Ectodermal cell (in vitro differentiated cells): Measurements from ENCODE around the gene CLEC3B.
"Not testable (repeated sequence)": the region's sequence is repeated elsewhere in the genome, so short reads cannot be mapped to it uniquely, and the experiment has no call there.

Experiments
- H3K27ac ChIP-seq: 2 replicates; pipeline ENCODE4 v1.7.0; 2013; ENCODE audit warnings: mild to moderate bottlenecking, low read depth, low read length; ENCODE audit not compliant: insufficient read depth, poor library complexity, severe bottlenecking
- H3K27me3 ChIP-seq: 2 replicates; pipeline ENCODE4 v1.7.0; 2013; ENCODE audit warnings: mild to moderate bottlenecking, low read length; ENCODE audit not compliant: insufficient read depth, control insufficient read depth, poor library complexity, severe bottlenecking
- H3K36me3 ChIP-seq: one replicate; pipeline ENCODE4 v1.7.0; 2013; ENCODE audit warnings: low read length; ENCODE audit not compliant: control insufficient read depth, insufficient read depth
- H3K4me1 ChIP-seq: one replicate; pipeline ENCODE4 v1.7.0; 2013; ENCODE audit warnings: low read length; ENCODE audit not compliant: control insufficient read depth, insufficient read depth
- H3K4me3 ChIP-seq: 2 replicates; pipeline ENCODE4 v1.7.0; 2013; ENCODE audit warnings: low read depth, low read length, control low read depth; ENCODE audit not compliant: insufficient read depth
- H3K9me3 ChIP-seq: 2 replicates; pipeline ENCODE4 v1.7.0; 2013; ENCODE audit warnings: mild to moderate bottlenecking, low read length, moderate library complexity; ENCODE audit not compliant: control insufficient read depth
- WGBS, 2 experiments: methylation state at CpG; one replicate each; pipeline ENCODE4 v1.1.7; 2013; ENCODE audit warnings: missing lambda C conversion rate in 2 of 2; 5-methylcytosine and 5-hydroxymethylcytosine counted together

Gene CLEC3B

DNA sequence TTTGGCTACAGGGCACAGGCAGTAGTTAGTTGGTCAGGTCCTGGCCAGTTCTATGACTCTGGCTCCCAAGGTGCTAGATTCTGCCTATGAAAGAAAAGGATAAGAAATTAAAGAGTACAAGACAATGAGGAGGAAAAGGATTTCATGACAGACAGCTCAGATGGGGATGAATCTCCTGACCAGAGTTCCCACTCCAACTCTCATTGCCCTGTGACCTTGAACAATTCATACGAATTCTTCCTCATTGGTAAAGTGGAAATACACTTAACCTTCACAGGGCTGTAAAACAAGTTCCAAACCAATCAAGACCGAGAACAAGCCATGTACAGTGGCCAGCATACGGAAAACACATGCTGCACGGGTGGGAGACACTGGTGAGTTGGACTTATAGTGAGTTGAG lies 23.7 kb downstream of the CLEC3B start:
- no peaks in the 10 kb centered on the region for H3K27me3 ChIP-seq
- H3K27ac ChIP-seq, result no peak overlapping the region
- H3K4me1 ChIP-seq, result no peaks in the 10 kb centered on the region
- H3K4me3 ChIP-seq, result no peak overlapping the region
- no peaks in the 10 kb centered on the region for H3K9me3 ChIP-seq
- 94% methylated on average over 4 of the region's 4 CpGs for WGBS, 2 experiments
- H3K36me3 ChIP-seq, result no peaks in the 10 kb centered on the region

DNA sequence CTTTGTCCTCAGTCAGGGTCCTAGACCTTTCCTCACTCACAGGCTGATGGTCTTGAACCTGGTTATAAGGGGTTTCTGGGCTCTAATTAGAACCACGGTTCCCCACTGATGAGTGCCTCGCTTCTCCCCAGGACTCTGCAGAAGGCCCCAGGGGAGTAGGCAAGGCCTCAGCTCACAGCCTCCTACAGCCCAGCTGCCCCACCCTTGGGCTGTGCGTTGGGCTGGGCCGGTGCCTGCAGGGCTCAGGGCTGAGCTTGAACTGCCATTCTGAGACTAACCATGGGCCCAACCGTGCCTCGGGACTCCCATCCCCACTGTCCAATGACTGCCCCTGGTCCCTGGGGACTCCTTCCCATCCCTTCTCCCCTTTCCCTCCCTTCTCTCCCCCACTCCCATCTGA lies 25.6 kb downstream of the CLEC3B start:
- H3K4me3 ChIP-seq, result no peak overlapping the region
- WGBS, 2 experiments, result 89 to 92% methylated on average over 6 of the region's 6 CpGs
- no peaks in the 10 kb centered on the region for H3K27me3 ChIP-seq
- H3K4me1 ChIP-seq, result no peaks in the 10 kb centered on the region
- no peaks in the 10 kb centered on the region for H3K36me3 ChIP-seq
- H3K27ac ChIP-seq, result no peak overlapping the region
- H3K9me3 ChIP-seq, result no peaks in the 10 kb centered on the region

DNA sequence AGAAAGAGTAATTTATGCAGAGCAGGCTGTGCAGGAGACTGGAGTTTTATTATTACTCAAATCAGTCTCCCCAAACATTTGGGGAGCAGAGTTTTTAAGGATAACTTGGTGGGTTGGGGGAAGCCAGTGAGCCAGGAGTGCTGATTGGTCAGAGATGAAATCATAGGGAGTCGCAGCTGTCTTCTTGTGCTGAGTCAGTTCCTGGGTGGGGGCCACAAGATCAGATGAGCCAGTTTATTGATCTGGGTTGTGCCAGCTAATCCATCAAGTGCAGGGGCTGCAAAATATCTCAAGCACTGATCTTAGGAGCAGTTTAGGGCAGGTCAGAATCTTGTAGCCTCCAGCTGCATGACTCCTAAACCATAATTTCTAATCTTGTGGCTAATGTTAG lies 27.7 kb downstream of the CLEC3B start:
- H3K27ac ChIP-seq, H3K4me1 ChIP-seq, H3K36me3 ChIP-seq, H3K4me3 ChIP-seq, H3K27me3 ChIP-seq, H3K9me3 ChIP-seq: not testable (repeated sequence)
- 94 to 95% methylated on average over 1 of the region's 1 CpG for WGBS, 2 experiments

- Histone ChIP-seq H3K27me3 (peaks cover 3% of the 10 kb centered on the region), H3K4me3 (no peak overlapping the region), H3K9me3 (no peaks in the 10 kb centered on the region), H3K36me3 (no peaks in the 10 kb centered on the region), H3K4me1 (no peaks in the 10 kb centered on the region), H3K27ac (no peak overlapping the region)
- 87 to 97% methylated on average over 3 of the region's 3 CpGs for WGBS, 2 experiments
Measured at GRCh38 chr3:45054196-45054857, 28.2 kb downstream of the CLEC3B start.

DNA sequence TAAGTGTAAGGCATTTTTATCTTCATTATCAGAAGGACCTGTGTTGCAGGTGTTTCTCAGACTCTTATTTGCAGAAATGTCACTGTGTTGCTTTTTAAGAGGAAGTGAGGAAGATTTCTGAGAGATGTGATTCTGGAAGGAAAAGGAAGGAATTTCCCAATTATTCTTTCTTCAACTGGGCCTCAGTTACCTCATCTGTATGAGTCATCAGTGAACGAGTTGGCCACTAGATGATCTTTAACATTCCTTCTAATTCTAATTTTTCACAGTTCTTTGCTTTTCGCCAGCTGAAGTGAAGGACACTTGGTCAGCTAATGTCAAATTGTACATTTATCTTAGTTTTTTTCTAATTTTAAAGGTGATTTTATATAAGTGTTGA lies 28.9 kb downstream of the CLEC3B start:
- WGBS, 2 experiments, result 49 to 80% methylated on average over 2 of the region's 2 CpGs
- no peak overlapping the region for H3K27ac ChIP-seq
- H3K27me3 ChIP-seq, result peaks cover 3% of the 10 kb centered on the region
- peaks cover 2% of the 10 kb centered on the region for H3K4me1 ChIP-seq
- H3K36me3 ChIP-seq, result no peaks in the 10 kb centered on the region
- no peak overlapping the region for H3K4me3 ChIP-seq
- H3K9me3 ChIP-seq, result no peaks in the 10 kb centered on the region

- H3K36me3 ChIP-seq, result no peaks in the 10 kb centered on the region
- no peaks in the 10 kb centered on the region for H3K9me3 ChIP-seq
- no peak overlapping the region for H3K4me3 ChIP-seq
- H3K4me1 ChIP-seq, result peaks cover 7% of the 10 kb centered on the region
- H3K27me3 ChIP-seq, result peaks cover 3% of the 10 kb centered on the region
- WGBS, 2 experiments, result 58 to 71% methylated on average over 4 to 7 of the region's 7 CpGs
- H3K27ac ChIP-seq, result no peak overlapping the region
Measured at GRCh38 chr3:45055411-45056143, 29.5 kb downstream of the CLEC3B start.

DNA sequence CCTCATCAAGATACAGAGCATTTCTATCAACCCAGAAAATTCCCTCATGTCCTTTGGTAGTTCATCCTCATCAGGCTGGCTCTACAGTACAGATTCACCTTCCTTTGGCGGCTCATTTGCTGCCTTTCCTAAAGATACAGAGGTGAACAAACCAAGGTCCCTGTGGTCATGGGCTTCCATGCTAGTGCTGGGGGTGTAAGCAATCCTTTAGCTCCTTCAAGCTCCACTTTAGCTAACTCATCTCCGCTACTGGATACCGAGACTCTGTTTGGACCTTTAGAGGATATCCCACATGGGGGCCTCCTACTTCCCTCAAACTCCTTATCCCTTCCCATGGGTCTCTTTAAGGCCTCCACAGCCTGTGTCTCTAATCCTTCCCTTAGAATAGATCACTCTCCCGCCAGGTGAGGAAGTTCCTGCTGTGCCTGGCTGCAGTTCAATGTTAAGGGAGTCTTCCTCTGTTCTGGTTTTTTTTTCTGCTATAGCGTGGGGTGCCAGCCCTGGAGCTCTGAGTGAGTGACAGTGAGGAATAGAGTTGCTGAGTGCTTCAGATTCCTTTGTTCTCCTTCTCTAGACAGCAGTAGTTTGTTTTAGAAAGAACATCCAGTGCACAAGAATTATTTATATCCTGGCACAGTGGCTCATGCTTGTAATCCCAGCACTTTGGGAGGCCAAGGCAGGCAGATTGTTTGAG lies 30.7 kb downstream of the CLEC3B start:
- WGBS, 2 experiments, result 42 to 48% methylated on average over 5 of the region's 5 CpGs
- peaks cover 3% of the 10 kb centered on the region for H3K27me3 ChIP-seq
- no peak overlapping the region for H3K4me3 ChIP-seq
- H3K9me3 ChIP-seq, result no peaks in the 10 kb centered on the region
- H3K27ac ChIP-seq, result no peak overlapping the region
- H3K4me1 ChIP-seq, result peaks cover 11% of the 10 kb centered on the region
- H3K36me3 ChIP-seq, result no peaks in the 10 kb centered on the region

DNA sequence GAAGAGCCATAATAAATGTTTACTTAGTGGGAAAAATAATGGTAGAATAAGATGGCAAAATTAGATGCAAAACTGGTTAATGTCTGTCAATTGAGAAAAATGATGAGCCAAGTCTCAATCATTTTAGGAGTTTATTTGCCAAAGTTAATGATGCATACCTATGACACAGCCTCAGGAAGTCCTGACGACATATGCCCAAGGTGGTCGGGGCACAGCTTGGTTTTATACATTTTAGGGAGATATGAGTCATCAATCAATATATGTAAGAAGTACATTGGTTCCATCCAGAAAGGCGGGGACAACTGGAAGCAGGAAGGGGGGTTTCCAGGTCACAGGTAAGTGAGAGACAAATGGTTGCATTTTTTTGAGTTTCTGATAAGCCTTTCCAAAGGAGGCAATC lies 31.5 kb downstream of the CLEC3B start:
- 85 to 88% methylated on average over 3 of the region's 3 CpGs for WGBS, 2 experiments
- Histone ChIP-seq H3K4me3 (no peak overlapping the region), H3K27me3 (peaks cover 3% of the 10 kb centered on the region), H3K4me1 (peaks cover 11% of the 10 kb centered on the region), H3K9me3 (no peaks in the 10 kb centered on the region), H3K36me3 (no peaks in the 10 kb centered on the region), H3K27ac (no peak overlapping the region)

DNA sequence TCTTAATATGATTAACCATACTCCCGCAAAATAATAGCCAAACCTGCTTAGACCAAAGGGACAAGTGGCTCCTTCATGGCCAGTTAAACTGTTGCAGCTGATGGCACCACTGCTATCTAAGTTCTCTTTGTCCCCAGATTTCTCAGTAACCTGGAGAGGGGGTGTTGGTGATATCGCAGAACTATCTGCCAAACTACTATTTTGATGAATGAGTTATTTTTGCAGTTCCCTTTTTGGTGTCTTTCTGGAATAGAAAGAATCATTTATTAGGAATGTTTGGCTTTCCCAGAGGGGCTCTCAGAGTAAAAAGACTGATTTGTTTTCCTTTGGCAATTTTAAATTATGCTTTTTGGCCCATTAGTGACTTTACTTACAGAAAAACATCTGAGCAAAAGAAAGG lies 33.0 kb downstream of the CLEC3B start:
- Histone ChIP-seq H3K9me3 (no peaks in the 10 kb centered on the region), H3K36me3 (no peaks in the 10 kb centered on the region), H3K27ac (no peak overlapping the region), H3K27me3 (peaks cover 3% of the 10 kb centered on the region), H3K4me3 (no peak overlapping the region), H3K4me1 (peaks cover 11% of the 10 kb centered on the region)
- 91 to 94% methylated on average over 2 of the region's 2 CpGs for WGBS, 2 experiments

DNA sequence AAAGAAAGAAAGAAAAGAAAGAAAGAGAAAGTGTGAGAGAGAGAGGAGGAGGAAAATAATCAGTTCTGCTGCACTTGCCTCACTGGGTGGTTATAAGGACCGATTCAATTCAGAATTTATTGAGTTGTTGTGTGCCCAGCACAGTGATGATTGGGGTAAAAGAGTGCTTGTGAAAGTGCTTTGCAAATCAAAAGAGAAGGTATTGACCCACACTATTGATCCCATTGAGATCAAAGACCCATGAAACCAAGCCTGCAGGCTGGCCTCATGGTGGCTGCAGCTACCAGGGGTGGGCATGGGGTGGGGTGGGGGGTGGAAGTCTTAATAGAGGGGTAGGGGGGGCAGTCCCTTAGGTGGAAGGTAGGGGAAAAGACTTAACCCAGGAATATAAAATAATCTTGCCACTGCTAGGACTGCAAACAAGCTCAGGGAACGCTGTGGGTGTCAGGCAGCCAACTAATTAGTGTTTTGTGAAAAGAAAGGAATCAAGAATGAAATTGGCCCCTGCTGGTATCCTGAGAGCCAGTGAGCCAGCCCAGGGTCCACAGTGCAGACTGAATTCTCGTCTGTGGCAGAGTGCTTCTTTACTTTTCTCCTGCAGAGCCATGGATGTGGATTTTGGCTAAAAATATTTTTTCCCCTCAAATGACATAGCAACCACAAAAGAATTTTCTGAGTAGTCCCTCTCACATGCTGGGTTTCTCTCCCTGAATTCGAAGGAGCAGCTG lies 34.2 kb downstream of the CLEC3B start:
- no peak overlapping the region for H3K4me3 ChIP-seq
- peaks cover 11% of the 10 kb centered on the region for H3K4me1 ChIP-seq
- no peaks in the 10 kb centered on the region for H3K9me3 ChIP-seq
- H3K27me3 ChIP-seq, result peaks cover 3% of the 10 kb centered on the region
- no peak overlapping the region for H3K27ac ChIP-seq
- H3K36me3 ChIP-seq, result no peaks in the 10 kb centered on the region
- WGBS, 2 experiments, result 13% methylated on average over 4 of the region's 4 CpGs
